AG08395 (cell line): ENCODE measurements around the gene PLCB3.

ENCODE experiments used
- DNase-seq: peaks from one replicate; pipeline ENCODE4 v3.0.0; 2012; ENCODE audit warnings: mixed read lengths, low spot score

PLCB3 gene

DNA sequence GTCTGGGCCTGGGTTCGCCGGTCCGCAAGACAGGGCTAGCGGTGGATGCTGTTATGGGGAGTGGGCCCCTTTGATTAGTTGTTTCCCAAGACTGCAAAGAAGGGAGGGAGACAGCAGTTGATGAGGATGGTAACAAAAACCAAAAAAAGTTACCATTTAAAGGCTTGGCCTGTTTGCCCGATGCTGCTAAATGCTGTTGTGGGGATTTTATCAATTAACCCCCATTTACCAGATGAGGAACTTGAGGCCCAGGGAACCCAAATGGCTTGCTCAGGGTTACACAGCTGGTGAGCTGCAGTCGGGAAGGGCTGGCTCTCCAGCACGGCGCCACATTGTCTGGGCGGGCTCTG, 28.7 kb upstream of the PLCB3 start:
- DNase-seq, result no peak

- DNase-seq, result no peak
Measured at GRCh38 chr11:64223001-64223651, 28.2 kb upstream of the PLCB3 start.

DNA sequence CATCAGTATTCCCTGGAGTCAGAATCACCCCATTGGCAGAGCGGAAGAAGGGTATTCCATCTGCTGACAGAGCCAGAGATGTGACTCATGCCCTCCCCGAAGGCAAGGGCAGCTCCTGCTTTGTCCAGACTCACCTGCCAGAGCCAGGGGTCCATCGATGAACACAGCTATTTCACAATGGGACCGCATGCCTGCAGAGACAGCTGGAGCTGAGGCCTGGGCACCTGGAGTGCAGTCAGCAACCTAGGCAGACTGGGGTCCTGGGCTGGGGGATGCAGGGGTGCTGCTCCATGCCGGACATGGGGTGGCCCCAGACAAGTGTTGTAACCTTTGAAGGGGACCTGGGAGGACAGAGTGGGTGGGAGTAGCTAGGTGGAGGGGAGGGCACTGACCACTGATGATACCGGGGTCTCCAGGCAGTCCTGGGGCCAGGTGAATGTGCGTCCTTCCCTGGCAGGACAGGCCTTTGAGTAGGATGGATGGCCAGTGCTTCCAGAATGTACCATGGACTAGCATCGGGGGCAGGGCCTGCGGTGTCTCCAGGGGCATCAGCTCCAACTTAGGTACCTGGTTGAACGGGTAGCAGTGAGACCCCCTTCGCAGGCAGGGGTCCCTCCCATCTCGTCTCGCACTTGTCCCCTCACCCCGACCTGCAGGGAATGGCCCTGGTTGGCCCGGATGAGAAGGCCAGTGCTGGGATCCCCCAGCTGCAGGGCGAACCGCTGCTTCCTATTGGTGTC, 27.0 kb upstream of the PLCB3 start:
- no peak for DNase-seq

DNA sequence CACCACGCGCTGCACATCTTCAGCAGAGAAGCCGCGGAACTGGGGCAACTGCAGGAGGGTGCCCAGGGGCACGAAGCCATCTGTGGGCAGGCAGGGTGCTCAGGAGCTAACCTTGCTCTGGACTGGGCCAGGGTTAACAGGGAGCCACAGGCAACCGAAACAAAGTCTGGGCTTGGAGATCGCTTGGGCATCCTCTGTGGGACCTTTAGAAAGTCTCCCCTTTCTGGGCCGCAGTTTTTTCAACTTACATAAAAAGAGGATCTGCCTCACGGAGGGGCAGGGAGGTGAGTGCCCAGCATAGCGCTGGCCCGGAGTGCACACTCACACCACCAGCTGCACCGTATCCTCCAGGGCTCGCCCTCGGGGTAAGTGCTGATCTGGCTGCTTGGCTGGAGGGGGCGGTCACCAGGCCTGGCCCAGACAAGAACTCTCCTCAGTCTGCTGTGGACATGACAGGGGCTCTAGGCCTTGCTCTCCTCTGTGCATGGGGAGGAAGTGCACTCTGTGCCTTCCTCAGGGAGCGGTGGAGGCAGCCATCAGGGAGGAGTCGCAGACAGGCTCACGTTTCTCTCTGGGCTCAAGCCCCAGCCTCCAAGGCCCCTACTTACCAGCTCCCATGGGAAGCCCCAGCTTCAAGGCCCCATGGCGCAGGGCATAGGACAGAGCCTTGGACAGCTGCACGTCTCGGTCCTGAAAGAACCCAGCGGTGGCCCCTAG, 26.3 kb upstream of the PLCB3 start:
- DNase-seq, result no peak

DNA sequence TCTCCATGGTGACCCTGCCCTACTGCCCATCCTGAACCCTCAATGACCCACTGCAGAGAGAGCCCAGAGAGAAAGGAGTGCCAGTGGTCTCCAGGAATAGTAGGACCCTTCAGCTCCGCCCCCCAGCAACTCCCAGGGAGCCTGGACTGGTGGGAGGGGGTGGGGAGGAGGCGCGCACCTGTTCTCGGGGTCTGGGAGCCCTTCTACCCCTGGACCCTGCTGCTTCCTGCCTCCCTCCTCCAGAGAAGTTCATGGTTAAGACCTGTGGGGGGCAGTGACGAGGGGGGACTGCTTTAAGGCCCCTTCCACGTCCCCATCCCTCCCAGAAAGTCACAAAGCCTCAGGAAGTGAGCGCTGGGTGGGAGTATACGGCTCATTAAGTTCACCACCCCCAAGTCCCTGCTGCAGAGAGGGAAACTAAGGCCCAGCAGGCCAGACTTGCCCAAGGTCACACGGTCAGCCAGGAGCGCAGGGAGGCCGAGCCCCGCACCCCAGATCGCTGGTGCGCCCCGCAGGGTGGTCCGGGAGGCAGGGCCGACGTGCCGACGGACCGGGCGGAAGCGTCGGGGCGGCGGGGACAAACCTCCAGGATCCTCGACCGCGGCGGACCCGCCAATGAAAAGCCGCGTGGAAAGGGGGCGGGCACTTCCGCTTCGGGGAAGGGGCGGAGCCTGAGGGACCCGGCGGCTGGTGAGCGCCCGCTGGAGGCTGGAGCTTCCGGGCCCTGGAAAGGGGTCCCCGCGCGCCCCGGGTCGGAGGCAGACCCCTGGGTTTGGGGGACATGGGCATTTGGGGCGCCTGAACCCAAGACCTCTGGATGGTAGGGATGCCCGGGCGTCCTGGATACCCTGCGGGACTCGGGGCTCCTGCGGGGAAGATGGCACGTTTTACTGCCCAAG, 25.5 kb upstream of the PLCB3 start, which contains the start of the genes NUDT22 and TRPT1:
TSS of gene NUDT22 (plus strand) at position 667 of the 899 bp plus-strand sequence. CDS start 379 bp downstream, outside the sequence.
TSS of gene TRPT1 (minus strand) at position 579 of the 899 bp plus-strand sequence. CDS start at position 253, 326 bp downstream.
- DNase-seq, result peak; percentile 92

DNA sequence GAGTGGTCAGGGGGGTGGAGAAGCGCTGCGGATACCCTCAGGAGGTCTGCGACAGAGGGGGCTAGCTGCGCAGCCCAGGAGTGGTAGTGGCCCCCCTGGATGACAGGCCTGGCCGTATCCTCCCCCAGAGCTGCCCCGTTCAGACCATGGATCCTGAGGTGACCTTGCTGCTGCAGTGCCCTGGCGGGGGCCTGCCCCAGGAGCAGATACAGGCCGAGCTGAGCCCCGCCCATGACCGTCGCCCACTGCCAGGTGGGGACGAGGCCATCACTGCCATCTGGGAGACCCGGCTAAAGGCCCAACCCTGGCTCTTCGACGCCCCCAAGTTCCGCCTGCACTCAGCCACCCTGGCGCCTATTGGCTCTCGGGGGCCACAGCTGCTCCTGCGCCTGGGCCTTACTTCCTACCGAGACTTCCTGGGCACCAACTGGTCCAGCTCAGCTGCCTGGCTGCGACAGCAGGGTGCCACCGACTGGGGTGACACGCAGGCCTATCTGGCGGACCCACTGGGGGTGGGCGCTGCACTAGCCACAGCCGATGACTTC, 24.8 kb upstream of the PLCB3 start:
- no peak for DNase-seq

DNA sequence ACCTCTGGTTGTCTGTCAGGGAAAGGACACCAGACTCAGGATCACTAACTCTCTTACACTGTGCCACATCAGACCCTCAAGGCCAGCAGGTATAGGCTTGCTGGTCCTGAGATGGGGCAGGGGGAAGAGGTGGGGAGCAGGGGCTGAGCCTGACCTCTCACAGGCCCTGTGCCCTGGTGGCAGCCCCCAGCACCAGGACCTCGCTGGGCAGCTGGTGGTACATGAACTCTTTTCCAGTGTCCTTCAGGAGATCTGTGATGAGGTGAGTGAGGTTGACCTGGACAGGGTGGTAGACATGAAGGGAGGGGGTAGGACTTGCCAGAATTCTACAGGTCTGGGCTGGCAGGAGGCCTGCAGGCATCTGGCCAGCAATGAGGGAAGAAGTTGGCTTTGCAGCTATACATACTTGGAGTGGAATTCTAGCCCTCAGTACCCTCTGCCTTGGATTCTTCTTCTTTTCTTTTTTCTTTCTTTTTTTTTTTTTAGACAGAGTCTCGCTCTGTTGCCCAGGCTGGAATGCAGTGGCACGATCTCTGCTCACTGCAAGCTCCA, 23.8 kb upstream of the PLCB3 start:
- no peak for DNase-seq

DNA sequence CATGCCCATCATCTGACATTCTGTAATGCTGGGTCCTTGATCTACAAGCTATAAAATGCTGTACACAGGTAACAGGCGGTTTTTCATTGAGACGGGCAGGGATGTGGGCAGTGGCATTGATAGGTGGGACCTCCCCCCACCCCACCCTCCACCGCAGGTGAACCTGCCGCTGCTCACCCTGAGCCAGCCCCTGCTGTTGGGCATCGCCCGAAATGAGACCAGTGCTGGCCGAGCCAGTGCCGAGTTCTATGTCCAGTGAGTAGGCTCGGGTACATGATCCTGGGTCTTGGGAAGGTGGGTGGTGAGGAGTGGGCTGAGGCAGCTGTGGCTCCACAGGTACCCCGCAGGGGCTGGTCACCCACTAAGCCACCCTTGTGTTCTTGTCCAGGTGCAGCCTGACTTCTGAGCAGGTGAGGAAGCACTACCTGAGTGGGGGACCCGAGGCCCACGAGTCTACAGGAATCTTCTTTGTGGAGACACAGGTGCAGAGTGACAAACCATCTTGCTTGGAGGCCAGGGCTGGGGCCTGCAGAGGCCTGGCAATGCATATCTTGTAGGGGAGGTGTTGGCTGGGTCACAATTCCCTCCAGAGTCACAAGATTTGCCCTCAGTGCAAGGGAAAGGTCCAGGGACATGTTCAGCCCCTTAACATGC, 22.1 kb upstream of the PLCB3 start:
- DNase-seq, result no peak

DNA sequence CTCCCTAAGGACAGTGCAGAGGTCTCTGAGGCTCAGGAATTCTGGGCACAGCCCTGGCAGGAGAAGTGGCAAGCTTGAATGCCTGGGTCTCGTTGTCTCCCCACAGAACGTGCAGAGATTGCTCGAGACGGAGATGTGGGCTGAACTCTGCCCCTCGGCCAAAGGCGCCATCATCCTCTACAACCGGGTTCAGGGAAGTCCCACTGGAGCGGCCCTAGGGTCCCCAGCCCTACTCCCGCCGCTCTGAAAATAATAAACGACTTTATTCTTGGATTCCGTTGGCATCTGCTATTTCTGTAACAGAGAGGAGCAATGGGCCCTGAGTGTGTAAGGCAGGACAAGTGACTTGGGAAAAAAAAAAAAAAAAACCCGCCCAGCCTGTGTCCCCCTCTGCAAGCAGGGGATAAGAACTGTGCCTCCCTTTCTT, 21.6 kb upstream of the PLCB3 start:
- DNase-seq, result no peak

DNA sequence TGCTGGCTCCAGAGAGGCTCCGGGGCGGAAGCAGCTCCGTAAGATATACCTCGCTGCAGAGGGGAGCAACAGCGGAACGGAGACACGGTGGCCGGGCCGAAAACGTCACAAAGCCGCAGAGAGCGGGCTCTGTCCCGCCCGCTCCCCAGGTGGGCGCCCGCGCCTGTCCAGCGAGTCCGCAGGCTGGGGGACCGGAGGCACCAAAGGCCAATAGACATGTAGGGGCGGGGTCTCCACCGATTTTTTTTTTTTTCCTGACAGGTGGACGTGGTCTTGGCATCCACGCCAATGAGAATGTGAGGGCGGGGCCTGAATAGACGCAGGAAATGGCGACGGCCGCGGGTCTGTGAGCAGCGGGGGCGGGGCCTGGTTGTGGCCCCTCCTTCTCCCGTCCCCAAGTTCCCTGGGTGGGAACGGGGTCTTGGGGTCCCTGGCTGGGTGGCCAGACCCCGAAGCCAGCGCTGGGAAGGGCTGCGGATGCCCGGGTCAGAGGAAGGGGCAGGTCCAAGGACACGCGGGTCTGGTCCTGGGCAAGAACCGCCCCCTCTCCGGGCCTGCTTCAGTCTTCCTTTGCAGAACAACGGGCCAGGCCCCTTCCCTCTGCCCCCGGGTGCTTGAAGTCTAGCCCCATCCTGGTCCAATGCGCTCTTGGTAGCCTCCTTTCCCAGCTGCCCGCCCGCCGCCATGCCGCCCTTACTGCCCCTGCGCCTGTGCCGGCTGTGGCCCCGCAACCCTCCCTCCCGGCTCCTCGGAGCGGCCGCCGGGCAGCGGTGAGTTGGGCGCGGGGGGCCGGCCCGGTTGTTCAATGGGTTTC, 21.0 kb upstream of the PLCB3 start, which contains the start of gene DNAJC4:
TSS of gene DNAJC4 (plus strand) at position 378 of the 814 bp plus-strand sequence. CDS start at position 685, 307 bp downstream.
- peak; percentile 68 for DNase-seq

DNA sequence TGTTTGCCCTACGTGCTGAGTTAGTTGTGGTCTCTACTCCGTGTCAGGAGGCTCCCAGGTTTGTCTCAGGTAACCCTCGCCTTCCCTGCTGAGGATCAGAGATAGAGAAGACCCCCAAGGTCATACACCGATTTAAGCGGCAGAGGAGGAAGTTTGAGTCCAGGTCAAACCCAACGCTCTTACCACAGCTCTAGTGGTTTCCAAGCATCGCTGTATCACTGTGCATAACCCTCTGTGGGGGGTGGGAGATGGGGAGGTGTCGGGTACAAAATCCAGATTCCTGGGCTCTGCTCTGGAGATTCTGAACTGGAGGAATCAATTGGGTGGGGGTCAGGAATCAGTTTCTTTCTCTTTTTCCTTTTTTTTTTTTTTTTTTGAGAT, 20.4 kb upstream of the PLCB3 start:
- DNase-seq, result no peak

DNA sequence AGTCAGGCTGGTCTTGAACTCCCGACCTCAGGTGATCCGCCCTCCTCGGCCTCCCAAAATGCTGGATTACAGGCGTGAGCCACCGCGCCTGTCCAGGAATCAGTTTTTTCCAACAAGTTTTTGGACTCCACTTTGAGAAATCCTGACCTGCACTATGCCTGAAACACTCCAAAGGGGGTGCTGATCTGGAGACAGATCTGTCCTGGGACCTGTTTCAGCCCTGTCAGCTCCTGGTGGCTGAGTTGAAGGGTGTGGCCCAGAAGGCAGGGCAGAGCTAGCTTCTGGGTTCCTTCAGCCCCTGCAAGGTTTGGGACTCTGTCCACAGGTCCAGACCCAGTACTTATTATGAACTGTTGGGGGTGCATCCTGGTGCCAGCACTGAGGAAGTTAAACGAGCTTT, 19.8 kb upstream of the PLCB3 start:
- DNase-seq, result no peak

DNA sequence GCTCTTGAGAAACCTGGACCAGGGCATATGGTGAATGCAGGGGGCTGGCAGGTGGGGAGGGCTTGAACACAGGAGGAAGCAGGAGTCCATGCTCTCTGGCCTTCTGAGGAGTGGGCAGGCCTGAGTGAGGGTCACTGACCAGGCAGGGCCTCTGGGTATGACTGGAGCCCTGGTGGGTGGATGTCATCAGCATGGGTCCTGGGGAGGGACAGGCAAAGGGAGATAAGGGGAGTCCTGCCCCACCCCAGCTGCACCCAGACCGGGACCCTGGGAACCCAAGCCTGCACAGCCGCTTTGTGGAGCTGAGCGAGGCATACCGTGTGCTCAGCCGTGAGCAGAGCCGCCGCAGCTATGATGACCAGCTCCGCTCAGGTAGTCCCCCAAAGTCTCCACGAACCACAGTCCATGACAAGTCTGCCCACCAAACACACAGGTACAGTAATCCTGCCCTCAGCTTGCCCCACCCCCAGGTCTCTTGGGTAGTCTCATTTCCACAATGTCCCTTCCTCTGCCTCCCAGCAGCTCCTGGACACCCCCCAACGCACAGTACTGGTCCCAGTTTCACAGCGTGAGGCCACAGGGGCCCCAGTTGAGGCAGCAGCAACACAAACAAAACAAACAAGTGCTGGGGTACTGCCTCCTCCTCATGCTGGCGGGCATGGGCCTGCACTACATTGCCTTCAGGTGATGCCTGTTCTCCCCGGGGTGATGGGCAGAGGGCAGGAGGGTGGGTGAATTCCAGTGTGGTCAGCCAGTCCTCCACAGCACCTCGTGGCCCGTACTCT, 19.0 kb upstream of the PLCB3 start:
- DNase-seq, result no peak

GRCh38 chr11:64232967-64233315, 18.4 kb upstream of the PLCB3 start:
- DNase-seq, result no peak

- peak; percentile 65 for DNase-seq
Measured at GRCh38 chr11:64233913-64234586, 17.3 kb upstream of the PLCB3 start, which contains the start of gene VEGFB. Gene VEGFB (plus strand): TSS chr11:64234584. CDS start chr11:64234834, 250 bp downstream.

DNA sequence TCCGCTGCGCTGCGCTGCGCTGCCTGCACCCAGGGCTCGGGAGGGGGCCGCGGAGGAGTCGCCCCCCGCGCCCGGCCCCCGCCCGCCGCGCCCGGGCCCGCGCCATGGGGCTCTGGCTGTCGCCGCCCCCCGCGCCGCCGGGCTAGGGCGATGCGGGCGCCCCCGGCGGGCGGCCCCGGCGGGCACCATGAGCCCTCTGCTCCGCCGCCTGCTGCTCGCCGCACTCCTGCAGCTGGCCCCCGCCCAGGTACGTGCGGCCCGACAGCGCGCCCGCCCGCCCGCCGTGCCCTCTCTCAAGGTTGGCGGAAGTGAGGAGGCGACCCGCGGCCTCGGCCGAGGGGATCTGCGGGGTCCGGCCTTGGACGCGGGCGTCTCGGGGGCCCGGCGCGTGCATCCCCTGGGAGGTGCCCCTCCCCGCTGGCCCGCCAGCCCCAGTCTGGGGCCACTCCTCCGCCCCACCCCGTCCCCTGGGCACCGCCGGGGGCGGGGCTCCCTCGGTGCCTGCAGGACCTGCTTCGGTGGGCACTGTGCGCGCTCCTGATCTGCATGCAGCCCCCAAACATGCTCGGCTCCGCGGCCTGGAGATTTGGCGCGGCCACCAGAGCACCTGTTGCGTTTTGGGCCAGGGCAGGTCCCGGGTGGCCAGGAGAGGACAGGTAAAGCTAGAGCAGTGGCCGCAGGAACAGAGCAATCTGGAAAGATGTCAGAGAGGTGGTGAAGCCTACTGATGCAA, 16.5 kb upstream of the PLCB3 start:
- no peak for DNase-seq

GRCh38 chr11:64235437-64236161, 15.7 kb upstream of the PLCB3 start:
- no peak for DNase-seq
